ENCODE measurements around the gene BCL2.
"Not testable (repeated sequence)": the region's sequence is repeated elsewhere in the genome, so short reads cannot be mapped to it uniquely, and the experiment has no call there.

The BCL2 gene

GRCh38 chr18:63319383-63320122 is at the start of gene BCL2:
BCL2 (minus strand) TSS chr18:63319769.
- Histone ChIP-seq H3K27me3 (no peaks in the 10 kb centered on the region), H4K20me1 (peaks cover 42% of the 10 kb centered on the region), H3K4me1 (peaks cover 45% of the 10 kb centered on the region), H3K4me2 (peak within 1 kb of the TSS; percentile 97), H3K36me3 (no peaks in the 10 kb centered on the region), H3K4me3 (peak within 1 kb of the TSS; percentile 92), H3K27ac (peak within 1 kb of the TSS; percentile 97), H3K9ac (peak within 1 kb of the TSS; percentile 97), H3K9me3 (no peaks in the 10 kb centered on the region)
- no peak for TF ChIP-seq Cebpa-rat (IDR thresholded peaks at IDR 0.05)

- H3K4me3 ChIP-seq: no peak overlapping the region
- peaks cover 34% of the 10 kb centered on the region for H3K4me1 ChIP-seq
- no peak overlapping the region for H3K9ac ChIP-seq
- TF ChIP-seq Cebpa-rat (IDR thresholded peaks at IDR 0.05): no peak
- H3K27ac ChIP-seq: no peak overlapping the region
- peaks cover 3% of the 10 kb centered on the region; the same call in 1 of the 2 replicates for H3K36me3 ChIP-seq
- no peaks in the 10 kb centered on the region for H3K27me3 ChIP-seq
- peaks cover 7% of the 10 kb centered on the region for H3K9me3 ChIP-seq
- peak overlapping the region; percentile 95; the same call in 1 of the 2 replicates for H3K4me2 ChIP-seq
- peaks cover 28% of the 10 kb centered on the region for H4K20me1 ChIP-seq
Measured at GRCh38 chr18:63368611-63369010, 49.0 kb upstream of the BCL2 start.

- peaks cover 30% of the 10 kb centered on the region for H4K20me1 ChIP-seq
- H3K4me3 ChIP-seq: peak within 1 kb of the TSS; percentile 97
- peaks cover 34% of the 10 kb centered on the region for H3K4me1 ChIP-seq
- H3K27me3 ChIP-seq: no peaks in the 10 kb centered on the region
- H3K9ac ChIP-seq: peak within 1 kb of the TSS; percentile 91
- peaks cover 9% of the 10 kb centered on the region for H3K36me3 ChIP-seq
- H3K9me3 ChIP-seq: peaks cover 7% of the 10 kb centered on the region
- H3K27ac ChIP-seq: peak within 1 kb of the TSS; percentile 82
- H3K4me2 ChIP-seq: peak within 1 kb of the TSS; percentile 95
- TF ChIP-seq Cebpa-rat (IDR thresholded peaks at IDR 0.05): no peak
Measured at GRCh38 chr18:63367053-63367953, 47.7 kb upstream of the BCL2 start, which contains the start of gene KDSR. KDSR (minus strand) TSS chr18:63367206; CDS start chr18:63367118, 88 bp downstream.

GRCh38 chr18:63366213-63367052 is 46.9 kb upstream of the BCL2 start:
- Histone ChIP-seq H3K36me3 (peaks cover 18% of the 10 kb centered on the region), H3K9me3 (peaks cover 7% of the 10 kb centered on the region), H3K4me3 (peak overlapping the region; percentile 97), H3K27me3 (no peaks in the 10 kb centered on the region), H4K20me1 (peaks cover 37% of the 10 kb centered on the region), H3K27ac (peak overlapping the region; percentile 82), H3K9ac (peak overlapping the region; percentile 91), H3K4me1 (peaks cover 34% of the 10 kb centered on the region), H3K4me2 (peak overlapping the region; percentile 95)
- TF ChIP-seq Cebpa-rat (IDR thresholded peaks at IDR 0.05): no peak

- peaks cover 37% of the 10 kb centered on the region for H4K20me1 ChIP-seq
- H3K9ac ChIP-seq: peak overlapping the region; percentile 91
- peak overlapping the region; percentile 95 for H3K4me2 ChIP-seq
- H3K27me3 ChIP-seq: no peaks in the 10 kb centered on the region
- peaks cover 23% of the 10 kb centered on the region for H3K36me3 ChIP-seq
- peaks cover 34% of the 10 kb centered on the region for H3K4me1 ChIP-seq
- H3K4me3 ChIP-seq: peak overlapping the region; percentile 97
- TF ChIP-seq Cebpa-rat (IDR thresholded peaks at IDR 0.05): no peak
- H3K27ac ChIP-seq: no peak overlapping the region
- H3K9me3 ChIP-seq: peaks cover 7% of the 10 kb centered on the region
Measured at GRCh38 chr18:63365876-63366212, 46.3 kb upstream of the BCL2 start.

DNA sequence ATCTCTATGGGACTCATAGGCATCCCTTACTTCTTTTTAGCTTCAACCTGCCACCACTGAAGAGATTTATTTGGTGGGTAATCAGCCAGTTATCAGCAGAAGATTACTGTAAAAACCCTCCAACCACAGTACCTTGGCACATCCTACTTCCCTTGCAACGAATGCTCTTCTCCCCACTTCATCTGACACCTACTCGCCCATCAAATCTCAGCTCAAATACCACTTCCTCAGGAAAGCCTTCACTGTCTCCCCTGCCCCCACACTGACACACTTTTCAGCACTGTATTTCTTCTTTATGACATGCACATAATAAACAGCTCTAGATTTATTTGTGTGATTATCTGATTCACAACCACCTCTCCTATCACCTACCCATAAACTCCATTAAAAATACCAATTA is 44.4 kb upstream of the BCL2 start:
- H3K4me1 ChIP-seq: peaks cover 34% of the 10 kb centered on the region
- peaks cover under 1% of the 10 kb centered on the region; the same call in 1 of the 2 replicates for H3K9me3 ChIP-seq
- H3K27ac ChIP-seq: no peak overlapping the region
- no peak overlapping the region for H3K9ac ChIP-seq
- TF ChIP-seq Cebpa-rat (IDR thresholded peaks at IDR 0.05): no peak
- no peak overlapping the region for H3K4me3 ChIP-seq
- no peaks in the 10 kb centered on the region for H3K27me3 ChIP-seq
- H3K4me2 ChIP-seq: peak overlapping the region; percentile 95
- peaks cover 37% of the 10 kb centered on the region for H4K20me1 ChIP-seq
- H3K36me3 ChIP-seq: peaks cover 36% of the 10 kb centered on the region

DNA sequence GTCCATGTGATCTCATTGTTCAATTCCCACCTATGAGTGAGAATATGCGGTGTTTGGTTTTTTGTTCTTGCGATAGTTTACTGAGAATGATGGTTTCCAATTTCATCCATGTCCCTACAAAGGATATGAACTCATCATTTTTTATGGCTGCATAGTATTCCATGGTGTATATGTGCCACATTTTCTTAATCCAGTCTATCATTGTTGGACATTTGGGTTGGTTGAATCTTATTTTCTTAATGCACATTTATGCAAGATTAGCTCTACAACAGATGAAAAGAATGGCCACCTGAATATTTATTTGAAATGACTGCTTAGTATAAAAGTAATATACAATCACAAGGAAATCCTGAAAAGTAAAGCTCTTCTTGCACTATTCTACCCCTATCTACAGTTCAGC is 43.9 kb upstream of the BCL2 start:
- not testable (repeated sequence) for H3K4me3 ChIP-seq, H3K4me2 ChIP-seq, H3K27me3 ChIP-seq, H3K9me3 ChIP-seq, H3K27ac ChIP-seq, H3K9ac ChIP-seq
- peaks cover 33% of the 10 kb centered on the region for H3K4me1 ChIP-seq
- H3K36me3 ChIP-seq: peaks cover 42% of the 10 kb centered on the region
- H4K20me1 ChIP-seq: peaks cover 37% of the 10 kb centered on the region

DNA sequence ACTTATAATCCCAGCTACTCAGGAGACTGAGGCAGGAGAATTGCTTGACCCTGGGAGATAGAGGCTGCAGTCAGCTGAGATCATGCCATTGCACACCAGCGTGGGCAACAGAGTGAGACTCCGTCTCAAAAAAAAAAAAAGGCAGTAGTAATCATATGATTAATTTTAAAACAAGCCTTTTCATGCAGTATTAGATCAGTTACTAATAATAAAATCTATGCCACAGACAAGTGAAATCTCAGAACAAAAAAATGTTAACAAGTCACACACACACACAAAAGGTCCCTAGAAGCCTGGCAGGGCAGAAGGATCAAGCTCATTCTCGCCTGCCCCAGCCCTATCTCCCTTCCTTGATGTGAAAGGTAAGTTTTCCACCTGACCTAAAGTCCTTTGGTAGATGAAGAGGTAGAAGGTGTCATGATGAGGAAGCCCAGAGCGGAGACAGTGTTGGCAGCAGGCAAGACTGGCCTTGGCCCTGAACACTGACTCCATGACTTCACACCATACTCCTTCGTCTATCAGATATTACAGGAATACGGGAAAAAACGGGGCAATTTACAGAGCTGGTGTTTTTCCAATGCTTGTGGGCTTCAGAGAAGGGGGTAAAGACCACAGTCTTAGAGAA is 36.8 kb upstream of the BCL2 start:
- Histone ChIP-seq H3K9me3 (no peaks in the 10 kb centered on the region), H3K4me2 (no peak overlapping the region), H4K20me1 (no peaks in the 10 kb centered on the region), H3K27ac (no peak overlapping the region), H3K27me3 (no peaks in the 10 kb centered on the region), H3K9ac (no peak overlapping the region), H3K36me3 (peaks cover 94% of the 10 kb centered on the region), H3K4me1 (no peaks in the 10 kb centered on the region), H3K4me3 (no peak overlapping the region)
- TF ChIP-seq Cebpa-rat (IDR thresholded peaks at IDR 0.05): no peak

- Histone ChIP-seq H3K9me3 (no peaks in the 10 kb centered on the region), H3K27ac (no peak overlapping the region), H4K20me1 (0 out of 2 replicates have a peak, but pooled peaks cover 4% of the 10 kb centered on the region), H3K9ac (no peak overlapping the region), H3K27me3 (no peaks in the 10 kb centered on the region), H3K36me3 (peaks cover 98% of the 10 kb centered on the region), H3K4me2 (no peak overlapping the region), H3K4me1 (0 out of 2 replicates have a peak, but pooled peaks cover 3% of the 10 kb centered on the region), H3K4me3 (no peak overlapping the region)
- no peak for TF ChIP-seq Cebpa-rat (IDR thresholded peaks at IDR 0.05)
Measured at GRCh38 chr18:63350230-63350629, 30.7 kb upstream of the BCL2 start.
